Activated naive CD4-positive, alpha-beta T cell treated with anti-CD3 and anti-CD28 coated beads, Interleukin-2, amount 10 ng/mL, durations not matched to agents 5 hours and 36 hours (primary cell): Measurements from ENCODE around the gene SRSF4. TPM values are rescaled to one million over a fixed set of nuclear protein-coding genes. Genes with fewer than 3 reads are reported as not detected.

Source experiments
- total RNA-seq, 2 experiments: library from RNA; stranded (reverse); gene quantifications; one replicate each; pipeline ENCODE4 v1.2.3, GENCODE V29; 2021

SRSF4 gene
- total RNA-seq, result 10 to 100 TPM; 96.8 to 97.3 TPM

GRCh38 chr1:29181413-29182225 lies at the start of gene SRSF4:
TSS of gene SRSF4 (minus strand) at chr1:29181900. CDS start at chr1:29181752, 148 bp downstream.

GRCh38 chr1:29230553-29231378 lies 49.1 kb upstream of the SRSF4 start, which contains the start of gene MECR:
TSS of gene MECR (minus strand) at chr1:29230934. CDS start at chr1:29230906, 28 bp downstream.

GRCh38 chr1:29123887-29124365 lies 57.8 kb downstream of the SRSF4 start, which contains the start of gene TMEM200B:
TSS of gene TMEM200B (minus strand) at chr1:29123903. CDS start at chr1:29121828, 2,075 bp downstream.

Other genes starting within 250 kb of the SRSF4 start
- gene TMEM200B, start 58.0 kb downstream of the SRSF4 start, total RNA-seq, result under 1 TPM in 1 of 2 experiments, not detected in 1; 0.10 TPM
- 10 to 100 TPM; 15.3 to 16.8 TPM for gene MECR, start 49.0 kb upstream of the SRSF4 start, total RNA-seq
- under 1 TPM; 0.36 to 0.43 TPM for gene PTPRU, start 54.6 kb upstream of the SRSF4 start, total RNA-seq